A375 (cell line): Measurements from ENCODE around the gene NUP93. TPM values are rescaled to one million over a fixed set of nuclear protein-coding genes. Genes with fewer than 3 reads are reported as not detected.

Experiments
- small RNA-seq: library from RNA; depleted of rRNA; stranded (forward); fragments of <200 nt; gene quantifications from one replicate; pipeline ENCODE3, GENCODE V24; 2014
- total RNA-seq: library from RNA; depleted of rRNA; stranded (reverse); fragments of >200 nt; shearing (Covaris generic); gene quantifications from 2 replicates; pipeline ENCODE4 v1.2.3, GENCODE V29; 2014; rRNA removed

The NUP93 gene
- 78.4 and 89.5 TPM in 2 replicates for total RNA-seq

GRCh38 chr16:56729735-56730662, at the start of gene NUP93:
NUP93 (plus strand) TSS chr16:56730129; CDS start chr16:56748248, 18,119 bp downstream.

GRCh38 chr16:56681939-56682702, 47.8 kb upstream of the NUP93 start, which contains the start of gene MT1X:
MT1X (plus strand) TSS chr16:56682470; CDS start chr16:56682541, 71 bp downstream.

GRCh38 chr16:56864960-56865359, 135.0 kb downstream of the NUP93 start, which contains the start of gene SLC12A3:
SLC12A3 (plus strand) TSS chr16:56865207; CDS start chr16:56865236, 29 bp downstream.

Small RNA genes lying within 50 kb of the gene (small RNA-seq; reads per million reads assigned to genes)
- gene MIR138-2 = not detected

Other genes starting within 250 kb of the NUP93 start
- gene BBS2, start 210.1 kb upstream of the NUP93 start, total RNA-seq = 29.0 and 31.5 TPM in 2 replicates
- gene MT4, start 165.1 kb upstream of the NUP93 start, total RNA-seq = not detected in 2 replicates
- gene MT3, start 140.6 kb upstream of the NUP93 start, total RNA-seq = not detected in 2 replicates
- gene MT2A, start 121.5 kb upstream of the NUP93 start, total RNA-seq = 462 and 566 TPM in 2 replicates
- not detected in 2 replicates for gene MT1E, start 104.3 kb upstream of the NUP93 start, total RNA-seq
- not detected in 2 replicates for gene MT1M, start 97.5 kb upstream of the NUP93 start, total RNA-seq
- gene MT1A, start 91.5 kb upstream of the NUP93 start, total RNA-seq = not detected in 2 replicates
- not detected in 2 replicates for gene MT1B, start 78.2 kb upstream of the NUP93 start, total RNA-seq
- gene MT1F, start 72.2 kb upstream of the NUP93 start, total RNA-seq = not detected in 2 replicates
- gene MT1G, start 62.1 kb upstream of the NUP93 start, total RNA-seq = not detected in 2 replicates
- not detected in 2 replicates for gene MT1H, start 60.3 kb upstream of the NUP93 start, total RNA-seq
- gene MT1X, start 47.7 kb upstream of the NUP93 start, total RNA-seq = 26.5 and 39.2 TPM in 2 replicates
- not detected in 2 replicates for gene SLC12A3, start 135.1 kb downstream of the NUP93 start, total RNA-seq
- 69.7 and 74.6 TPM in 2 replicates for gene HERPUD1, start 202.0 kb downstream of the NUP93 start, total RNA-seq
- gene CETP, start 231.8 kb downstream of the NUP93 start, total RNA-seq = not detected in 2 replicates